Lower lobe of right lung (tissue), 2 donors: ENCODE data around the gene ISOC2. TPM values are rescaled to one million over a fixed set of nuclear protein-coding genes. Genes with fewer than 3 reads are reported as not detected.
"Not testable (repeated sequence)": the region's sequence is repeated elsewhere in the genome, so short reads cannot be mapped to it uniquely, and the experiment has no call there.

Experiments used
- ATAC-seq, 2 donors: fragments of 200-7000 bp; cut with Tn5 transposase; one replicate each; pipeline ENCODE4 v1.9.1; 2020 to 2022; ENCODE audit warnings: mild to moderate bottlenecking in 2 of 2, moderate library complexity in 2 of 2
- DNase-seq: peaks from one replicate; pipeline ENCODE4 v3.0.0-alpha.2; 2020
- H3K27ac ChIP-seq: fragments of 200-600 bp; one replicate; pipeline ENCODE4 v1.8.0; 2022
- H3K27me3 ChIP-seq: fragments of 200-600 bp; one replicate; pipeline ENCODE4 v1.8.0; 2022; ENCODE audit warnings: low read depth
- H3K36me3 ChIP-seq: fragments of 200-600 bp; one replicate; pipeline ENCODE4 v1.8.0; 2022; ENCODE audit warnings: mild to moderate bottlenecking
- H3K4me1 ChIP-seq: fragments of 200-600 bp; one replicate; pipeline ENCODE4 v1.8.0; 2022
- H3K4me3 ChIP-seq: fragments of 200-600 bp; one replicate; pipeline ENCODE4 v1.8.0; 2022; ENCODE audit warnings: mild to moderate bottlenecking
- H3K9me3 ChIP-seq: fragments of 200-600 bp; one replicate; pipeline ENCODE4 v1.8.0; 2022
- intact Hi-C: fragments of 100-400 bp; cut with DNase I; formaldehyde crosslinking; loops from one replicate; pipeline ENCODE4 v1.11.0; 2022
- total RNA-seq: library from RNA; stranded (reverse); fragmentation: NEBNext Ultra II Directional; extraction: Animal tissue kit (Norgen Biotek cat#: 25700); gene quantifications from one replicate; pipeline ENCODE4 v1.2.1, GENCODE V29; 2021
- TF ChIP-seq, protein P1 (sequence below): fragments of 200-600 bp; IDR thresholded peaks from one replicate; pipeline ENCODE4 v1.8.0; 2022; ENCODE audit warnings: antibody characterized with exemption, mild to moderate bottlenecking
- donor health status: DM: no; HTN: yes; CAD: no; lungs with severe emphysema.

Gene ISOC2
- total RNA-seq, 1 donor from 2014 or later = 28.6 TPM

DNA sequence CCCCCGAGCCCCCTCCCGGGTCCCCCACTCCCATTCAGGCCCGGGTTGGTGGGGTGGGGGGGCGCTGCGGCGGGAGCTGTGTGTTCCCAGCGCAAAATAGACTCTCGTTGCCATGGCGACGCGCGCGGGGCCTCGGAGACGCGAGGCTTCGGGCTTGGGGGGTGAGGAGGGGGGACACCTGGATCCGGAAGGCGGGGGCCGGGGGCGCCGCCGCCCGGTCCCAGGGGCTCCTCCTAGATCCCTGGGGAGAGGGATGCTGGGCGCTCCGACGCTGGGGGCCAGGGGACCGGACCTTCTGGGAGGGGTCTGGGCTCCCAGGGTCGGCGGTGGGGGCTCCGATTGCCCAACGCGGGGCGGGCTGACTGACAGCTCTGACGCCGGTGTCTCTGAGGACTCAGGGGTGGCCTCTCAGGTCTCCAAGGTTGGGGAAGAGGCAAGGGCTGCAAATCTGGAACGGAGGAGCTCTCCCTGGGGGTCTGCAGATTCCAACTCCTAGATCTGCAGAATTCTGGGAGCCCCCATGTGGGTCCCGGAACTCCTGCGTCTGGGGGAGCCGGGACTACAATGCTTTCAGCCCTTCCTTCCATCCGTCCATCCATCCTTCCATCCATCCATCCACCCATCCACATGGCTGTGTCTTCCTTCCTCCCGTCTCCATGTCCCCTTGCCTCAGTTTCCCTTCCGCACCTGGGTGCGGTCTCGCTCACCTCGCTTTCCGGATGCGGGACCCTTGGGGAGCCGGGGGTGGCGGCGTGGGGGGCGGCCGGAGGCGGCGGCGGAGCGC, 9.3 kb downstream of the ISOC2 start:
- Histone ChIP-seq H3K9me3 (no peaks in the 10 kb centered on the region), H3K4me3 (no peak overlapping the region), H3K27ac (no peak overlapping the region), H3K27me3 (peaks cover 35% of the 10 kb centered on the region), H3K4me1 (peaks cover 5% of the 10 kb centered on the region), H3K36me3 (no peaks in the 10 kb centered on the region)
- ATAC-seq = no peak
- no peak for DNase-seq
- TF ChIP-seq, protein P1, sequence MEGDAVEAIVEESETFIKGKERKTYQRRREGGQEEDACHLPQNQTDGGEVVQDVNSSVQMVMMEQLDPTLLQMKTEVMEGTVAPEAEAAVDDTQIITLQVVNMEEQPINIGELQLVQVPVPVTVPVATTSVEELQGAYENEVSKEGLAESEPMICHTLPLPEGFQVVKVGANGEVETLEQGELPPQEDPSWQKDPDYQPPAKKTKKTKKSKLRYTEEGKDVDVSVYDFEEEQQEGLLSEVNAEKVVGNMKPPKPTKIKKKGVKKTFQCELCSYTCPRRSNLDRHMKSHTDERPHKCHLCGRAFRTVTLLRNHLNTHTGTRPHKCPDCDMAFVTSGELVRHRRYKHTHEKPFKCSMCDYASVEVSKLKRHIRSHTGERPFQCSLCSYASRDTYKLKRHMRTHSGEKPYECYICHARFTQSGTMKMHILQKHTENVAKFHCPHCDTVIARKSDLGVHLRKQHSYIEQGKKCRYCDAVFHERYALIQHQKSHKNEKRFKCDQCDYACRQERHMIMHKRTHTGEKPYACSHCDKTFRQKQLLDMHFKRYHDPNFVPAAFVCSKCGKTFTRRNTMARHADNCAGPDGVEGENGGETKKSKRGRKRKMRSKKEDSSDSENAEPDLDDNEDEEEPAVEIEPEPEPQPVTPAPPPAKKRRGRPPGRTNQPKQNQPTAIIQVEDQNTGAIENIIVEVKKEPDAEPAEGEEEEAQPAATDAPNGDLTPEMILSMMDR = no peak
- intact Hi-C loops = no loop called here

DNA sequence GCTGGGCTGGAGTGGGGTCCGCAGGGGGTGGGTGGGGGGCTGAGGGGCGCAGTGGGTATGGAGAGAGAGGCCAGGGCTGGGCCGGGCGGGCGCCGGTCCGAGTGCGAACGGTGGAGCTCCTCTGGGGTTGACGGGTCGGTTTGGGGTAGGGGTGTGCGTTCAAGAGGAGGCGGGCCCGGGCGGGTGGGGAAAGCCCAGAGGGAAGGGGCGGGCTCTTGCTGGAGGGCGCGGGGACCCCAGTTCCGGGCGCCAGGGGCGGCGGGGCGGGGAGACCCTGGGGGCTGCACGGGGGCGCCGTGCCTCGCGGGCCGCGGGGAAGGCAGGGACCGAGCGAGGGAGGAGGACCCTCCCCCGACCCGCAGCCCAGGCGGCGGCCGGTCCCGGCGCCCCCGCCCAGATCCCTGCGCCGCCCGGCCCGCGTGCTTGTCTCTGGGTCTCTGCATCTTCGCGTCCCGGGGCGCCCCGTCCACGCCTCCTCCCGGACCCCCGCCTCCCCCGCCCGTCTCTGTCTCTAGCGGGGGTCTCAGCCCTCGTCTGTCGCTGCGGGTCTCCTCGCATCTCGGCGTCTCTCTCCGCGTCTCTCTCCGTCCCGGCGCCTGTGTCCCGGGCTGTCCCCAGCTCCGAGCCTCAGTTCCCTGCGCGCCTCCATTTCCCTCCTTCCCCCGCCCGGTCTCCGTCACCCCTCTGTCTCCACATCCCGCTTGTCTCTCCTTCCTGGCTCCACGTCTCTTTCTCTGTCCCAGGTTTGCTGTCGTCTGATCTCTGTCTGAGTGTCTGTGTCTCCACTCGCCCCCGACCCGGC, 10.1 kb downstream of the ISOC2 start:
- Histone ChIP-seq H3K36me3 (no peaks in the 10 kb centered on the region), H3K4me3 (no peak overlapping the region), H3K27me3 (peaks cover 41% of the 10 kb centered on the region), H3K9me3 (no peaks in the 10 kb centered on the region), H3K27ac (no peak overlapping the region), H3K4me1 (peaks cover 5% of the 10 kb centered on the region)
- intact Hi-C loops = no loop called here
- TF ChIP-seq, protein P1 = no peak
- ATAC-seq (no peak), DNase-seq (no peak)

DNA sequence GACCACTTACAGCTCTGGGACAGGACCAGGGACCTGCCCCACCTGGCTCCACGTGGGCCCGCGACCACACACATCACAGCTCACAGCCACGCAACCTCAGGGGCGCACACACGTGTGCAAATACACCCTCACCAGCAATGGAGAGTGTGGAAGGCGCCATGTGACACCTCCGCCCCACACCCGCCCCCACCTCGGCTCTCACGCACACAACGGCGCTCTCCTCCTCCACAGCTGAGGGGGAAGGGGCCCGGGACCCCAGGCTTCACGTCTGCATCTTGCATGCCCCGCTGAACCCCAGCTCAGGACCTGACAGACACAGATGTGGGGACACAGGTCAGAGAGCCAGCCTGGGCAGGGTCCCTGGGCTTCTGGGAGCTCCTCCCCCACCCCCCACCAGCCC, 12.0 kb downstream of the ISOC2 start:
- no peak overlapping the region for H3K4me3 ChIP-seq
- H3K9me3 ChIP-seq = no peaks in the 10 kb centered on the region
- H3K36me3 ChIP-seq = no peaks in the 10 kb centered on the region
- no peak overlapping the region for H3K27ac ChIP-seq
- DNase-seq = no peak
- intact Hi-C loops = no loop called here
- peaks cover 5% of the 10 kb centered on the region for H3K4me1 ChIP-seq
- ATAC-seq = no peak
- H3K27me3 ChIP-seq = peaks cover 57% of the 10 kb centered on the region
- TF ChIP-seq, protein P1 = no peak

DNA sequence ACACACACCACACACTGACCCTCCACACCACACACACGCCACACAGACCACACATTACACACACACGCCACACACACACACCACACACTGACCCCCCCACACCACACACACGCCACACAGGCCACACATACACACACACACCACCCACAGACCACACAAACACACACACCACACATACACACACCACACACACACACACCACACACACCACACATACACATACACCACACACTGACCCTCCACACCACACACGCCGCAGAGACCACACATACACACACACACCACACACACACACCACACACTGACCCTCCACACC, 13.3 kb downstream of the ISOC2 start:
- peaks cover 68% of the 10 kb centered on the region for H3K27me3 ChIP-seq
- H3K9me3 ChIP-seq, intact Hi-C loops, H3K36me3 ChIP-seq, DNase-seq, H3K4me1 ChIP-seq, H3K4me3 ChIP-seq, ATAC-seq, H3K27ac ChIP-seq: not testable (repeated sequence)

DNA sequence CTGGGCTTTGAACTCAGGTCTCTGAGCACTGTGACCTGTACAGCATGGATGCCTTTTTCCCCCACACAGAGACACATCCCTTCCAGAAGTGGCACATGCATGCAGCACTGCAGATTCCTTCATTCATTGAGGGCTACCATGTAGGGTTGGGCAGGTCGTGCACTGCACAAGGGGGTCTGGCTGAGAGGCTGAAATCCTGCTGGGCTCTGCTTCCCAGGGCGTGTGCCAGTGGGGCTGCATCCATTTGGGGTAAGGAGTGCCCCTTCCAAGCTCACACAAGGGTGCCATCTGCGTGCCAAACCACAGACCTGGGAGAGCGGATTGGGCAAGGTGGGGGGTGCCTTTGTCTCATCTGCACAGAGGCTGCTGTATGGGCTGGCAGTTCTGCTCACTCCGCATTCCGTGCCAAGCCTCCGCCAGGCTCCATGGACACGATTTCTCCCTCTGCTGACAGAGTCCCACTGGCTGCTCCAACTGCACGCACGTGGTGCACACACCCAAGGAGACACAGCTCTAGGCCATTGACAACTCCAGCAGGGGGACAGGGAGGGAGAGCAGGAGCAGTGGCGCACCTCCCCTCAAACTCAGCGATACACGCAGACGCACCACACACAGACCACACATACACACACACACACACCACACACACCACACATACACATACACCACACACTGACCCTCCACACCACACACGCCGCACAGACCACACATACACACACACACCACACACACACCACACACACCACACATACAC, 13.8 kb downstream of the ISOC2 start:
- DNase-seq = no peak

More for the DNA sequence above, 13.8 kb downstream of the ISOC2 start:
- Histone ChIP-seq H3K4me1 (peaks cover 5% of the 10 kb centered on the region), H3K27me3 (peaks cover 64% of the 10 kb centered on the region), H3K27ac (no peak overlapping the region), H3K36me3 (no peaks in the 10 kb centered on the region), H3K4me3 (no peak overlapping the region), H3K9me3 (no peaks in the 10 kb centered on the region)
- ATAC-seq = peak in 1 of 2 donors; percentile 15
- TF ChIP-seq, protein P1 = no peak
- intact Hi-C loops = no loop called here
